ENCODE results near the gene DNAJC15. TPM values are rescaled to one million over a fixed set of nuclear protein-coding genes. Genes with fewer than 3 reads are reported as not detected.
A peak's percentile ranks its signal among the peaks of the same experiment; 100 is the strongest.

The DNAJC15 gene
- 18.0 to 24.3 TPM (median 21.6 TPM) in 3 replicates for total RNA-seq
- long read RNA-seq, full-length matches to known transcripts = 78 of 84 reads
- long read RNA-seq, partial matches to known transcripts = 0 of 84 reads
- long read RNA-seq, other reads (novel, unspliced or antisense) = 6 of 84 reads

DNA sequence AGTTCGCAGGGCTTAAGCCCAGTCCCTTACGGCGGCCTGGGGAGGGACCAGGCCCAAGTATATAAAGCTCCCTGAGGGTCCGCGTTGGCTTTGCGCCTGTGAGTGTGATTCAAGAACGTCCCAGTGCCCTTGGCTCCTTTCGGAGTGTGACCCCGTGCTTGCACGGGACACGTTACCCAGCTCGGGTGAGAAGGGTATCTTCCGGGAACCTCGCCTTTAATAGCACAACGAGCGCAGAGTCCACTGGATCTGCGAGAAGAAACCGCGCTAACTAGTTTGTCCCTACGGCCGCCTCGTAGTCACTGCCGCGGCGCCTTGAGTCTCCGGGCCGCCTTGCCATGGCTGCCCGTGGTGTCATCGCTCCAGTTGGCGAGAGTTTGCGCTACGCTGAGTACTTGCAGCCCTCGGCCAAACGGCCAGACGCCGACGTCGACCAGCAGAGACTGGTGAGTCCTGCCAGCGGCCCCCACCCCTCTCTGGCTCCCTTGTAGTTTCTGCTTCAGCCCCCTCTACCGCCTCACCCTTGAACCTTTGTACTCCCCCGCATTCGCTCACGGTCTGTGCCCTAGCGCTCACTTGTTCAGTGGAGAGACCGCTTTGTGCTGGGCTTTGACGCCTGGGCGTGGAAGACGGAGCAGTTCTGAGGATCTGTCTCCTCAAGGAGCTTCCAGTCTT, at the start of gene DNAJC15:
DNAJC15 (plus strand) TSS at position 298 of the 675 bp plus-strand sequence; CDS start at position 339, 41 bp downstream.
- peaks cover 10% of the 10 kb centered on the region for H3K36me3 Mint-ChIP-seq (ENCODE audit: low read depth)
- H3K4me3 Mint-ChIP-seq (ENCODE audit: unreplicated experiment) = peak within 1 kb of the TSS; percentile 99
- DNase-seq (ENCODE audit: low spot score) = peak; percentile 91
- TF ChIP-seq, protein P1, sequence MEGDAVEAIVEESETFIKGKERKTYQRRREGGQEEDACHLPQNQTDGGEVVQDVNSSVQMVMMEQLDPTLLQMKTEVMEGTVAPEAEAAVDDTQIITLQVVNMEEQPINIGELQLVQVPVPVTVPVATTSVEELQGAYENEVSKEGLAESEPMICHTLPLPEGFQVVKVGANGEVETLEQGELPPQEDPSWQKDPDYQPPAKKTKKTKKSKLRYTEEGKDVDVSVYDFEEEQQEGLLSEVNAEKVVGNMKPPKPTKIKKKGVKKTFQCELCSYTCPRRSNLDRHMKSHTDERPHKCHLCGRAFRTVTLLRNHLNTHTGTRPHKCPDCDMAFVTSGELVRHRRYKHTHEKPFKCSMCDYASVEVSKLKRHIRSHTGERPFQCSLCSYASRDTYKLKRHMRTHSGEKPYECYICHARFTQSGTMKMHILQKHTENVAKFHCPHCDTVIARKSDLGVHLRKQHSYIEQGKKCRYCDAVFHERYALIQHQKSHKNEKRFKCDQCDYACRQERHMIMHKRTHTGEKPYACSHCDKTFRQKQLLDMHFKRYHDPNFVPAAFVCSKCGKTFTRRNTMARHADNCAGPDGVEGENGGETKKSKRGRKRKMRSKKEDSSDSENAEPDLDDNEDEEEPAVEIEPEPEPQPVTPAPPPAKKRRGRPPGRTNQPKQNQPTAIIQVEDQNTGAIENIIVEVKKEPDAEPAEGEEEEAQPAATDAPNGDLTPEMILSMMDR (IDR thresholded peaks at IDR 0.05) = peak; percentile 44
- peak within 1 kb of the TSS; percentile 99 for H3K27ac Mint-ChIP-seq (ENCODE audit: unreplicated experiment)
- H3K4me1 Mint-ChIP-seq (ENCODE audit: low read depth) = peaks cover 48% of the 10 kb centered on the region
- no peaks in the 10 kb centered on the region for H3K27me3 Mint-ChIP-seq (ENCODE audit: low read depth)
- peaks cover 3% of the 10 kb centered on the region for H3K9me3 Mint-ChIP-seq (ENCODE audit: low read depth)

DNA sequence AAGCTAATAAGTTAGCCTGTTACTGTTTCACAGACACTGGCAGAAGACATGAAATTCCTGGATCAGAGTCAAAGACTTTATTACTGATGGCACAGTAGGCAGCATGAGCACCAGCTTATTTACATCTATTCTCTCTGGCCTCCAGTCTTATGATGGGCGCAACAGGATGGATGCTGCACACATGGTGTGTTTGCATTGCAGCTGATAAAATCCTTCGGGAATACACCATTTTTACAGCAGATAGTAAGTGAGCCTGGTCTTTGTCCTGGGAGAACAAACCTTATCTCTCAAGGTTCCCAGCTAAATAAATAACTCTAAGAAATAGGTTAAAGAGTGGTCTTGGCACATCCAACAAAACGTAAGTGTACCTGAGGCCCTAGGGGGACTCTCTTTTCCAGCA, 47.3 kb upstream of the DNAJC15 start:
- no peak for DNase-seq (ENCODE audit: low spot score)
- Mint-ChIP-seq H3K4me1 (ENCODE audit: low read depth) (peaks cover 17% of the 10 kb centered on the region), H3K9me3 (ENCODE audit: low read depth) (no peaks in the 10 kb centered on the region), H3K4me3 (ENCODE audit: unreplicated experiment) (no peak overlapping the region), H3K27me3 (ENCODE audit: low read depth) (no peaks in the 10 kb centered on the region), H3K27ac (ENCODE audit: unreplicated experiment) (no peak overlapping the region), H3K36me3 (ENCODE audit: low read depth) (peaks cover 3% of the 10 kb centered on the region)
- TF ChIP-seq, protein P1 (IDR thresholded peaks at IDR 0.05) = no peak

DNA sequence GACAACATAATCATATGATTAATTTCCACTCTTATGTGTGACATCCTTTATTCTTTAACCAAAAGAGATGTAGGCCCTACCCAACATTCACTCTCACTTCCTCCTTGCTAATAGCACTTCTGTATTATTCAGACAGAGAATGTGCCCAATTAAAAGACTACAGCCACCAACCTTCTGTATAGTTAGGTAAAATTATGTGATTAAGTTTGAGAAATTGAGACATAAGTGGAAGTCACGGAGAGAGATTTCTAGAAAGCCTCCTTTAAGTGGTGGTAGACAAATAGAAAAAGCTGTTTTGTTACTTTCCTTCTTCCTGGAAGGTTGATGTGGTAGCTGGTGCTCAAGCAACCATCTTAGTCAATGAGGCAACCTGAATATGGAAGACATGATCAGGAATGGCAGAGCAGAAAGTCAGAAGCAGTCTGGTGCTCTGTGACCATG, 46.1 kb upstream of the DNAJC15 start:
- no peak for DNase-seq (ENCODE audit: low spot score)
- H3K36me3 Mint-ChIP-seq (ENCODE audit: low read depth) = peaks cover 3% of the 10 kb centered on the region
- TF ChIP-seq, protein P1 (IDR thresholded peaks at IDR 0.05) = no peak
- no peak overlapping the region for H3K4me3 Mint-ChIP-seq (ENCODE audit: unreplicated experiment)
- H3K27ac Mint-ChIP-seq (ENCODE audit: unreplicated experiment) = no peak overlapping the region
- H3K27me3 Mint-ChIP-seq (ENCODE audit: low read depth) = no peaks in the 10 kb centered on the region
- H3K9me3 Mint-ChIP-seq (ENCODE audit: low read depth) = no peaks in the 10 kb centered on the region
- peaks cover 15% of the 10 kb centered on the region for H3K4me1 Mint-ChIP-seq (ENCODE audit: low read depth)

DNA sequence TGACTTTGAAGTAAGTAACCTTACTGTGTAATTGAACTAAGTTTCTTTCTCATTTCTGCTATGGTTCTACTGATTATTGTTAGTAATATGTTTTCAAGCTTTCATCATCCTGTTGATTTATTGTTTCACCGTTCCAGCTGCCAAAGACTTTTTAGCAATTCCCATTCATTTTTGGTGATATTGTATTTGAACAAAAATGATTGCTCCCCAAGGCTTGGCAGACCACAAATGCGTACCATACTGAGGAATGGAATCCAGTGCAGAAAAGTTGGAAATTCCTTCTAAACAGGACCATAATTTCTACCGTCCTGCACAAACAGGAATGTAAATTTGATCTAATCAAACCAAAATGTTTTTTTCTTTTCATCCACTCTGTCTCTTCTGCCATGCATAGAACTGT, 42.1 kb upstream of the DNAJC15 start:
- no peak for DNase-seq (ENCODE audit: low spot score)
- Mint-ChIP-seq H3K4me1 (ENCODE audit: low read depth) (peaks cover 15% of the 10 kb centered on the region), H3K27me3 (ENCODE audit: low read depth) (no peaks in the 10 kb centered on the region), H3K9me3 (ENCODE audit: low read depth) (no peaks in the 10 kb centered on the region), H3K27ac (ENCODE audit: unreplicated experiment) (peak overlapping the region; percentile 12), H3K4me3 (ENCODE audit: unreplicated experiment) (no peak overlapping the region), H3K36me3 (ENCODE audit: low read depth) (peaks cover 1% of the 10 kb centered on the region)
- TF ChIP-seq, protein P1 (IDR thresholded peaks at IDR 0.05) = no peak

DNA sequence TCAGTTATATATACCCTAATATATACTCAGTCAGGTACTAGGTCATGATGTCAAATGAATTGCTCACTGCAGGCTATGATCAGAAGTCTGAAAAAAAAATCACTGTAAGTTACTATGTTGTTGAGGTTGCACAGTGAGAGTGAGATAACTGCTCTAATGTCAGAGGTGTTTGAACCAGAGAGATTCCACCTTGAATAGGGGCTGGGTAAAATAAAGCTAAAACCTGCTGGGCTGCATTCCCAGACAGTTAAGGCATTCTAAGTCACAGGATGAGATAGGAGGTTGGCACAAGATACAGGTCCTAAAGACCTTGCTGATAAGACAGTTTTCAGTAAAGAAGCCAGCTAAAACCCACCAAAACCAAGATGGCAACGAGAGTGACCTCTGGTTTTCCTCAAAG, 41.5 kb upstream of the DNAJC15 start:
- TF ChIP-seq, protein P1 (IDR thresholded peaks at IDR 0.05) = no peak
- DNase-seq (ENCODE audit: low spot score) = no peak
- no peak overlapping the region for H3K4me3 Mint-ChIP-seq (ENCODE audit: unreplicated experiment)
- no peak overlapping the region for H3K27ac Mint-ChIP-seq (ENCODE audit: unreplicated experiment)
- H3K9me3 Mint-ChIP-seq (ENCODE audit: low read depth) = no peaks in the 10 kb centered on the region
- no peaks in the 10 kb centered on the region for H3K27me3 Mint-ChIP-seq (ENCODE audit: low read depth)
- H3K4me1 Mint-ChIP-seq (ENCODE audit: low read depth) = peaks cover 15% of the 10 kb centered on the region
- peaks cover 1% of the 10 kb centered on the region for H3K36me3 Mint-ChIP-seq (ENCODE audit: low read depth)

All from chondrocyte (in vitro differentiated cells).